Upper lobe of left lung (tissue), 4 donors: ENCODE results near the gene LEAP2.

Experiments
- CTCF ChIP-seq, 6 experiments: fragments of 450-650 bp in 4 of 6; fragments of 200-600 bp in 2 of 6; sonication (generic) in 2 of 6; IDR thresholded peaks; one replicate each; pipeline ENCODE4 v1.5.1; 2016 to 2019; ENCODE audit warnings: antibody characterized with exemption in 6 of 6
- EP300 ChIP-seq, 4 donors: sonication (generic); formaldehyde crosslinking; IDR thresholded peaks; one replicate each; pipeline ENCODE4 v1.5.1; 2017; ENCODE audit warnings: antibody characterized with exemption in 4 of 4, control low read depth in 2 of 4
- POLR2A ChIP-seq, 4 donors: fragments of 450-650 bp; IDR thresholded peaks; one replicate each; pipeline ENCODE4 v1.5.1; 2016 to 2017; ENCODE audit warnings: antibody characterized with exemption in 4 of 4, mild to moderate bottlenecking in 2 of 4
- POLR2AphosphoS5 ChIP-seq, 2 donors: sonication (generic); formaldehyde crosslinking; IDR thresholded peaks; one replicate each; pipeline ENCODE4 v1.5.1; 2017; ENCODE audit warnings: antibody characterized with exemption in 2 of 2

- TF ChIP-seq CTCF (IDR thresholded peaks at IDR 0.05): peak; percentile 48 to 75 (median 65)
- TF ChIP-seq POLR2A (IDR thresholded peaks at IDR 0.05): no peak
- TF ChIP-seq EP300 (IDR thresholded peaks at IDR 0.05): no peak
- TF ChIP-seq POLR2AphosphoS5 (IDR thresholded peaks at IDR 0.05): peak in 1 of 2 donors; percentile 14
These were observed 9.9 kb downstream of the LEAP2 start for GRCh38 chr5:132883261-132883834.
